Heart left ventricle (tissue), 16 donors: ENCODE results near the gene RNF20. TPM values are rescaled to one million over a fixed set of nuclear protein-coding genes. Genes with fewer than 3 reads are reported as not detected.

Experiments used
- ATAC-seq, 4 donors: fragments of 200-7000 bp; cut with Tn5 transposase; one replicate each; pipeline ENCODE4 v1.9.1; 2020 to 2022; ENCODE audit warnings: moderate library complexity in 4 of 4, mild to moderate bottlenecking in 3 of 4, moderate number of reproducible peaks in 1 of 4
- DNase-seq, 5 donors: peaks; one replicate each; pipeline ENCODE4 v3.0.0-alpha.2; 2020
- H3K27ac ChIP-seq, 12 donors: fragments of 200-600 bp; sonication (generic) in 4 of 12; one replicate each; pipeline versions ENCODE4 v1.5.0 to v1.8.0; 2016 to 2022; ENCODE audit warnings: mild to moderate bottlenecking in 2 of 12
- H3K27me3 ChIP-seq, 9 donors: fragments of 200-600 bp; sonication (generic) in 2 of 9; one replicate each; pipeline versions ENCODE4 v1.5.1 to v1.8.0; 2016 to 2022; ENCODE audit warnings: mild to moderate bottlenecking in 3 of 9
- H3K36me3 ChIP-seq, 9 donors: fragments of 200-600 bp; sonication (generic) in 2 of 9; one replicate each; pipeline versions ENCODE4 v1.5.0 to v1.8.0; 2018 to 2022; ENCODE audit warnings: mild to moderate bottlenecking in 2 of 9
- H3K4me1 ChIP-seq, 12 donors: fragments of 200-600 bp; sonication (generic) in 4 of 12; one replicate each; pipeline versions ENCODE4 v1.5.0 to v1.8.0; 2016 to 2022; ENCODE audit warnings: mild to moderate bottlenecking in 3 of 12
- H3K4me3 ChIP-seq, 12 donors: fragments of 200-600 bp; sonication (generic) in 4 of 12; one replicate each; pipeline versions ENCODE4 v1.5.0 to v1.8.0; 2017 to 2022; ENCODE audit warnings: mild to moderate bottlenecking in 9 of 12, moderate library complexity in 4 of 12
- H3K9me3 ChIP-seq, 12 donors: fragments of 200-600 bp; sonication (generic) in 4 of 12; one replicate each; pipeline versions ENCODE4 v1.5.0 to v1.8.0; 2016 to 2022; ENCODE audit warnings: mild to moderate bottlenecking in 1 of 12
- CTCF ChIP-seq, 12 donors: fragments of 200-600 bp; sonication (generic) in 4 of 12; IDR thresholded peaks; one replicate each; pipeline versions ENCODE4 v1.5.0 to v1.8.0; 2018 to 2022; ENCODE audit warnings: antibody characterized with exemption in 12 of 12, mild to moderate bottlenecking in 5 of 12
- POLR2A ChIP-seq, 2 donors: fragments of 450-650 bp; IDR thresholded peaks; one replicate each; pipeline ENCODE4 v1.6.1; 2017; ENCODE audit warnings: antibody characterized with exemption in 2 of 2, mild to moderate bottlenecking in 2 of 2, moderate library complexity in 2 of 2
- WGBS, 4 donors: extraction: QIAGEN DNeasy Blood & Tissue Kit in 2 of 4; methylation state at CpG; one replicate each; pipeline versions ENCODE4 v1.1.5 to v1.1.7; 2013 to 2018; 5-methylcytosine and 5-hydroxymethylcytosine counted together
- intact Hi-C, 10 donors: fragments of 100-400 bp; cut with DNase I; formaldehyde crosslinking; loops; one replicate each; pipeline versions ENCODE4 v1.11.1 to v1.14.2; 2022
- polyA plus RNA-seq, 2 donors: library from polyadenylated mRNA; stranded (reverse); fragments of 200-250 nt; gene quantifications; one replicate each; pipeline ENCODE4 v1.2.3, GENCODE V29; 2013
- total RNA-seq, 9 donors: library from RNA; depleted of rRNA in 2 of 9; stranded (reverse); fragments of >200 nt in 2 of 9; fragmentation: NEBNext Ultra II Directional in 3 of 9; extraction: Animal tissue kit (Norgen Biotek cat#: 25700) in 3 of 9; gene quantifications; one replicate each; pipeline versions ENCODE4 v1.1.0 to v1.2.4, GENCODE V29; 2016 to 2023
- donor health status: ischemic (EF 13 %, LVEDD 7.1; RV severe dilation, severe dysfunction).
- donor health status: healthy with polysubstance abuse.
- donor health status: DM: no; HTN: yes; CAD: no.
- donor health status: DM: no; HTN: no; CAD: no.
- donor health status: ischemic (EF 25% LVEDD 6.9; RV normal size, moderate dysfunction).
- donor health status: ischemic (EF 25% LVEDD 5.7; RV mildly dilated, moderate dysfunction).
- donor health status: healthy.
- donor health status: DM: yes; HTN: yes; CAD: no.
- donor health status: ischemic (EF 35%, LVEDD 5.7; RV mildly dilated, moderate dysfunction).
- donor health status: nonischemic (EF 11% LVEDD 7.7; RV severe dilation, severe dysfunction).
- donor health status: DM: yes; HTN: yes; CAD: no.
- donor health status: PGD.
- donor health status: ischemic (EF 29% LVEDD 5.4; RV normal size, mild dysfunction).
- donor health status: nonischemic (EF 23%, LVEDD 6.1; RV moderate dilation, normal function).

RNF20 gene
- total and polyA plus RNA-seq, 11 donors = 14.1 to 63.7 (median 45.4) TPM

- H3K4me1 ChIP-seq = peaks cover 0 to 40% (median 8%) of the 10 kb centered on the region in 12 donors
- peaks cover 0 to 2% (median 0%) of the 10 kb centered on the region in 12 donors for H3K9me3 ChIP-seq
- ATAC-seq (peak; percentile 54 to 87 (median 86)), DNase-seq (peak; percentile 45 to 71 (median 56))
- TF ChIP-seq CTCF (IDR thresholded peaks at IDR 0.05) (peak in 6 of 12 donors; percentile 22 to 39 (median 28)), POLR2A (IDR thresholded peaks at IDR 0.05) (no peak)
- intact Hi-C loops = loop anchor here in 1 of 10 donors (5.0 kb wide), 1 partner anchor 40 kb away; no protein-coding TSS in a partner anchor
- H3K4me3 ChIP-seq = peak overlapping the region; percentile 53 to 84 (median 72)
- peak overlapping the region; percentile 76 to 97 (median 90) for H3K27ac ChIP-seq
- 0 to 1% (median 1%) methylated on average over 27 to 53 of the region's 53 CpGs for WGBS, 4 donors
- H3K36me3 ChIP-seq = no peaks in the 10 kb centered on the region
- peaks cover 0 to 26% (median 0%) of the 10 kb centered on the region in 9 donors for H3K27me3 ChIP-seq
Observed at GRCh38 chr9:101486693-101487442, 46.8 kb upstream of the RNF20 start.

- peaks cover 0 to 34% (median 8%) of the 10 kb centered on the region in 12 donors for H3K4me1 ChIP-seq
- peak overlapping the region; percentile 76 to 97 (median 90) for H3K27ac ChIP-seq
- DNase-seq = no peak
- no peaks in the 10 kb centered on the region for H3K36me3 ChIP-seq
- WGBS, 4 donors = 36 to 50% (median 40%) methylated on average over 9 of the region's 9 CpGs
- intact Hi-C loops = loop anchor here in 1 of 10 donors (5.0 kb wide), 1 partner anchor 40 kb away; no protein-coding TSS in a partner anchor
- TF ChIP-seq CTCF (IDR thresholded peaks at IDR 0.05) (no peak), POLR2A (IDR thresholded peaks at IDR 0.05) (no peak)
- peaks cover 0 to 8% (median 0%) of the 10 kb centered on the region in 12 donors for H3K9me3 ChIP-seq
- peak overlapping the region in 10 of 12 donors; percentile 53 to 84 (median 72) for H3K4me3 ChIP-seq
- no peak for ATAC-seq
- peaks cover 0 to 26% (median 0%) of the 10 kb centered on the region in 9 donors for H3K27me3 ChIP-seq
Observed at GRCh38 chr9:101487443-101487840, 46.2 kb upstream of the RNF20 start.

GRCh38 chr9:101495810-101496209 is 37.8 kb upstream of the RNF20 start:
- no peaks in the 10 kb centered on the region for H3K36me3 ChIP-seq
- DNase-seq (no peak), ATAC-seq (no peak)
- WGBS, 4 donors = 23 to 49% (median 39%) methylated on average over 1 of the region's 1 CpG
- H3K27me3 ChIP-seq = no peaks in the 10 kb centered on the region
- H3K4me1 ChIP-seq = peaks cover 0 to 11% (median 0%) of the 10 kb centered on the region in 12 donors
- no peak for TF ChIP-seq POLR2A (IDR thresholded peaks at IDR 0.05)
- TF ChIP-seq CTCF (IDR thresholded peaks at IDR 0.05) = no peak
- H3K9me3 ChIP-seq = peaks cover 0 to 12% (median 0%) of the 10 kb centered on the region in 12 donors
- no peak overlapping the region for H3K27ac ChIP-seq
- H3K4me3 ChIP-seq = no peak overlapping the region
- intact Hi-C loops = no loop called here

GRCh38 chr9:101498323-101498722 is 35.3 kb upstream of the RNF20 start:
- WGBS, 4 donors = 24 to 36% (median 29%) methylated on average over 2 of the region's 2 CpGs
- TF ChIP-seq POLR2A (IDR thresholded peaks at IDR 0.05) (no peak), CTCF (IDR thresholded peaks at IDR 0.05) (no peak)
- peaks cover 0 to 11% (median 0%) of the 10 kb centered on the region in 12 donors for H3K4me1 ChIP-seq
- H3K9me3 ChIP-seq = no peaks in the 10 kb centered on the region
- H3K27ac ChIP-seq = peak overlapping the region in 2 of 12 donors; percentile 9 to 16
- DNase-seq (no peak), ATAC-seq (no peak)
- no peak overlapping the region for H3K4me3 ChIP-seq
- no peaks in the 10 kb centered on the region for H3K36me3 ChIP-seq
- no peaks in the 10 kb centered on the region for H3K27me3 ChIP-seq
- intact Hi-C loops = no loop called here
